ENCODE results near the gene OTUB2.

OTUB2 gene

DNA sequence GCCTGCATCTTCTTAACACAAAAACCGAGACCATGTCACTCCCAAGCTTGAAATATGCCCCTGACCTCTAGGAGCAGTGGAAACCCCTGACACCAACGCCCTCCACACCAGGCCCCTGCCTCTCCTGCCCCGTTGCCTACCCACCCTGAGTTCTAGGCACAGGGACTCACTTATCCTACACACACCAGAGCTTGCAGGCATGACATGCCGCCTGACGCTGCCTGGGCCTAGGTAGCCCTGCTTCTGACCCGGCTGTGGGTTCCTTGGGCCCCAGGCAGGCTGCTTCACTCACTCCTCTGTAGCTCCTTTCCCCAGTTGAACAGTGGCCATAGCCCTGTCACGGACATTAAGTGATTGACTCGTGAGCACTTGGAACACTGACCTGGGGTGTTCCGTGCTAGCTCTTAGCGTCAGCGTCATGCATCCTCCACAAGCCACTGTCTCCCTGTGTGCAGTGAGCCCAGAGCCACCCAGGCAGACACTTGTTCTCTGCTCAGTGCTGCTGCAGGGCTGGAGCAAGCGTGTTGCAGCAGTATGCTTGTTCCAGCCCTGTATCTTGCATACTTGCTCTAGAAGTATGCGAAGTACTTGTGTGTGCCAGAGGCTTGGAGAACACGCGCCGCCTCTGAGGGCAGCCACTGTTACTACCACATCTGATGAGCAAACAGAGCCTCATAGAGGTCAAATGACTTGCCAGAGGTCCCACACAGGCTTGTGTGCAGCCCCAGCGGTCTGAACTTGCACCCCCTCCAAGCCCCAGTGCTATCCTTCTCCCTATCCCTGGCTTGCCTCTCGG lies 15.6 kb downstream of the OTUB2 start:
- DNase-seq (ENCODE audit: low read depth): peak; percentile 47

DNA sequence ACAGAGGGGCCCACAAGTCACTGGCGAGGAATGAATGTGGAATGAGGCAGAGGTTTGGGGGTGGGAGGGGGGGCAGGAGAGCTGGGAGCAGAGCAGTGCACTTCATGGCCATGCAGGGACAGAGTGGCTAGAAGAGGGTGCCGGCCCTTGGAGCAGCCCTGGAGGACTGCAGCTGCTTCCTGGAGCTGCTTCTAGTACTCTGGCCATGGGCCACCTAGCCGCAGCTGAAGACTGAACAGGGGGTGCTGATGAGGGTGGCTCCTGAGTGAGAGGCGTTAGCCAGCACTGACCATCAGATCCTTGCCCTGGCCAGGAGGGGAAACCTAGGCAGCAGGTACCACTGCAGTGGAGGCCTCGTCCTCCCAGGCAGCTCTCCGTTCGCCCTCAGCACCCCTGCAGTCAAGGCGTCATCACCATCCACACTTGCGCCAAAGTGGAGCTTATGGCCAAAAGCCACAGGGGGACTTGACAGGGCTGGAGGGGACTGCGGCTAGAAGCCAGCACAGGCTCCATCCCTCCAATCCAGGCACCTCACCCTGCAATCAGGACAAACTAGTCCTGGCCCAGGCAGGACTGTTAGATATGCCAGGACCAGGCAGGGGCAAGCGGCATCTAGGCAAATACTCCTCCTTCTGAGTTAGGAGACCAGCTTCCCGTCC lies 16.4 kb downstream of the OTUB2 start:
- no peak for DNase-seq (ENCODE audit: low read depth)

DNA sequence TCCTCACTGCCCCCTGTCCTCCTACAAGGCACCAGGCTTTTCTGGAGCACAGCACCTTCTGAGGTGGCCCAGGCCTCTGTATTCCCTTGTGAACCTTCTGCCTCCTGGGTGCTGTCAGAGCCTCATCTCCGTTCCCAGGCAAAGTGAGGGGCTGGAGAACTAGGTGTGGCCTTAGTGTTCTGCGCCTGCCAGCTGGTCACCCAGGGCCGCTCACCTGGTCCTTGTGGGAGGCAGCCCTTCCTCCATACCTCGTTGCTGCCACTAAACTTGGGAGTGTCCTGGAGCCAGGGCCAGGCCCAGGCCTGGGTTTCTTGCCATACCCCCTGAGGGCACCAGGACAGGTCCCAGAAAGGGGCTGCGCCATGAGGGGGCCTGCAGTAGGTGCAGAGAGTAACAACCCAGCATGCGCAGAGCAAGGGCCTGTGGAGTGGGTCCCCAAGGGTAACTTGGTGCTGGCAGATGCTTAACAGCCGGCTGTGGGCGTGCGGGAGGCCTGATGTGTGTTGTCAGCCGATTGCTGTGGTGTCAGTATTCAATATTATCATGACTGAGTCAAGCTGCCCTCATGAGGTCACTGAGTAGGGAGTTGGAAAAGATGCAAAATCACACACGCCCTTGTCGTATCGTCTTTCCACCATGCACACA lies 17.1 kb downstream of the OTUB2 start:
- no peak for DNase-seq (ENCODE audit: low read depth)

DNA sequence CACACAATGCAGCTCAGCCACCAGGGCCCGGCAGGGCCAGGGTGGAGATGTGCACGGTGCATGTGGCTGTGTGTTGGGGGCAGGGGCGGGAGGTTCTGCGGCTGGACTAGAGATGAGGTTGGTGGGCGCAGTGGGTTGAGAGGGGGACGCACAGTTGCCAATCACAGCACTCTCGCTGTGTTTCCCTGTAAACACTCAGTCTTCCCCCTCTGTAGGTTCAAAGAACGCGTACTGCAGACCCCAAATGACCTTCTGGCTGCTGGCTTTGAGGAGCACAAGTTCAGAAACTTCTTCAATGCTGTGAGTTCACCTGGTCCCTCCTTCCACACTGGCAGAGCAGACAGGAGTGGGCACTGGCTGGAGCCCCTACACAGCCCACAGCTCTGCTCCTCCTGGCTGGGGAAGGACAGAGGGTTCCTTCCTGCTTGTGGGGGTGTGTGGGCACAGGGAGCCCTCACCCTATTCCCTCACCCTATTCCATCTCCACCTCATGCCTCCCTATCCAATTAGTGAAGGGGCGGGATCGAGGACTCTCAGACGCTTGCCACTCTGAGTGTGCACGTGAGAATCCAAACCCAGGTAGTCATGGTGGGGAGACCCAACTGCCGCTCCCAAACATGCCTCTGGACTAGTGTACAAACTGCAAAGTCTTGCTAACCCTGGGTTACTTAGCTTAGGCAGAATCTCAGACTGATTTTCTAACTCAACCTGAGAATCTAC lies 17.8 kb downstream of the OTUB2 start:
- DNase-seq (ENCODE audit: low read depth): no peak

DNA sequence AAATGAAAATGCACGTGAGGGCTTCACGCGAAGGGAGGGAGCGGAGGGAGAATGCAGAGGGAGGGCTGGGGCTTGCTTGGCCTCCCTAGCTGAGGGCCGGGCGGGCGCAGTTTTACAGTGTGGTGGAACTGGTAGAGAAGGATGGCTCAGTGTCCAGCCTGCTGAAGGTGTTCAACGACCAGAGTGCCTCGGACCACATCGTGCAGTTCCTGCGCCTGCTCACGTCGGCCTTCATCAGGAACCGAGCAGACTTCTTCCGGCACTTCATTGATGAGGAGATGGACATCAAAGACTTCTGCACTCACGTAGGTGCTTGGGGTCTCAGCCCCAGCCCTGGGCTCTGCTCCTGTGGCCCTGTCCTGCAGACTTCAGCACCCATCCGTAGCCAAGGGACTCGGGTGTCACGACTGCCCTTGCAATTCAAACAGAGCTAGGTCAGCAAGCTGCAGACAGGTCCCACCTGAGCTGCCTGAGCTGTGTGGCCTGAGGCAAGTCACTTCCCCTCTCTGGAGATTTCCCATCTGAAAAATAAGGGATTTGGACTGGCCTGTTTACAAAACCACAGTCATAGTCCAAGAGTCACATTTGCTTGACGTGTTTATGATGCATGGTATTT lies 18.4 kb downstream of the OTUB2 start:
- DNase-seq (ENCODE audit: low read depth): no peak

DNA sequence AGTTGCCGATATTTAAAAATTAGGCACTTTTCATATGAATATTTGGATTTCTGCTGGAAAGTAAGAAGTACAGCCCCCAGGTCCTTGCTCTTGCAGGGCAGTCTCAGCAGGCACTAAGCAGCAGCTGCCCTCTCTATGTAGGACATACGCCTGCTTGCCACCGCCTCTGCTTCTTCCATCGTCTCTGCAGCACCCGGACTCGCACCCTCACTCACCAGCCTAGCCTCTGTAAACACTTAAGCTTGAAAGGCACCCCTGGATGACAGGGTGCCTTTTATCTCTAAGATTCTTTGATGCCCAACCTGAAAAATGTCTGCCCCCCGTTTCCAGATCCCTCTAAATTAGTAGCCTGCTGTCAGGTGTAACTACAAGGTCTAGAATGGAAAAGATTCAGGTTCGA lies 19.0 kb downstream of the OTUB2 start:
- no peak for DNase-seq (ENCODE audit: low read depth)

DNA sequence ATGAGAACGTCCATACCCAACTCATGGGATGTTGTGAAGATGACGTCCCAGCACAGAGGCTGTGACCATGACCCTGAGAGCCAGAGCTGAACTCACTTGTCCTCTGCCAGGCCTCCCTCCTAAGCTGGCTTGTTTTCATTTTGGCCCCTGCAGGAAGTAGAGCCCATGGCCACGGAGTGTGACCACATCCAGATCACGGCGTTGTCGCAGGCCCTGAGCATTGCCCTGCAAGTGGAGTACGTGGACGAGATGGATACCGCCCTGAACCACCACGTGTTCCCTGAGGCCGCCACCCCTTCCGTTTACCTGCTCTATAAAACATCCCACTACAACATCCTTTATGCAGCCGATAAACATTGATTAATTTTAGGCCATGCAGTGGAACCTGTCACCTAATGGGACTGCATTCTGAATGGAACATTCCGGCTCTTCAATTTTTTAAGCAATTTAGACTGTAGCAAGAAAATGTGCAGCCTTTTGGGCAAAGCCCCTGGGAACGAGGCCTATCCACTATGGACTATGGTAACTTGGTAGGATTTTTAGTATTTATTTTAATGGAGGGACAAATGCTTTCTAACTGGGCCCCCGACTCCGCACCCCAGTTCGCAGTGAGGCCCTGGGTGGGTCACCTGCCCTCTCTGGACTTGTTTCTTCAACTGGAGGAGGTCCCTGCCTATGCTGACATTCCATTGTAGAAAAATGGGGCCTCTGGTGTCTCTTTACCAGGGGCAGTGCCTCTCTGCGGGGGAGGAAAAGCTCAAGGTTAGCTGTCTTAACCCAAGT lies 19.6 kb downstream of the OTUB2 start:
- no peak for DNase-seq (ENCODE audit: low read depth)

DNA sequence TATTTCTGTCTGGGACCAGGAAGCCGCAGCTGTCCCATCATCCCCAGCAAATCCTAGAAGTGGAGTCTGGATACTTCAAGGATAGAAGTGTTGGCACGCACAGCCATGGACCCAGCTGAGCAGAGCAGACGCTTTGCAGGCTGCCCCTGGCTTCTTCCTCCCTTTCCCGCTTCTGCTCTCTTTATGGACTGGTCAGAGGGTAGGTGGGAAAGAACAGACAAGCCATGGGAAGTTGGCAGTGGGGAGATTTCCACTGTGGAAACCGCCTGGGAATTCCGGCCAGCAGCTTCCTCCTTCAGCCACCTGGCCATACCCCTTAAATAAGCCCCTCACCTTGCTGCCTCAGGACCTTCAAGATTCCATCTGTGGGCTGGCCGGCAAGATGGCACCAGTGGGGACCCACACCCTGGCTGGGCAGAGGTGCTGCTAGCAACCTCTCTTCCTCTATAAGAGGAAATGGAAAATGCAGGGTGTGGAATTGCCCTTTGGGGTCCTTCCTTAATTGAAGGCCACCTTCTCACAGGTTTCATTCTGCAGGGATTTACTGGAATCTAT lies 20.6 kb downstream of the OTUB2 start:
- DNase-seq (ENCODE audit: low read depth): no peak

DNA sequence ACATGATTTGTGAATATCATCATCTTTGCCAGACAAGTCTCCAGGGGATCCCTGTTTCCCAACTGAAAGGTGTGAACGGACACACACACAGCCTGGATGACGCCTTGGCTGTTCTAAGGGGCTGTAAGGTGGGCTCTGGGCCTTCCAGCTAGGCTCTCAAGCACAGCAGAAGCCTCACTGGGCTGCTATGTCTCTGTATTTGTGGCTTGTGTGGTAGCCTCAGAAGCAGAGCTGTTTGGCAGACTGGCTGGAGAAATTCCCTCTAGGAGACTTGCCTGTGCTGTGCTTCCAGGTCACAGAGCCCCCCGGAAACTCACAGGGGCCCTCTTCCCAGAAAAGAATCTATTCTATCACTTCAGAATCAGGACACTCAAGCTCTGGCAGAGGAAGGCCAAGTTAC lies 21.4 kb downstream of the OTUB2 start:
- no peak for DNase-seq (ENCODE audit: low read depth)

DNA sequence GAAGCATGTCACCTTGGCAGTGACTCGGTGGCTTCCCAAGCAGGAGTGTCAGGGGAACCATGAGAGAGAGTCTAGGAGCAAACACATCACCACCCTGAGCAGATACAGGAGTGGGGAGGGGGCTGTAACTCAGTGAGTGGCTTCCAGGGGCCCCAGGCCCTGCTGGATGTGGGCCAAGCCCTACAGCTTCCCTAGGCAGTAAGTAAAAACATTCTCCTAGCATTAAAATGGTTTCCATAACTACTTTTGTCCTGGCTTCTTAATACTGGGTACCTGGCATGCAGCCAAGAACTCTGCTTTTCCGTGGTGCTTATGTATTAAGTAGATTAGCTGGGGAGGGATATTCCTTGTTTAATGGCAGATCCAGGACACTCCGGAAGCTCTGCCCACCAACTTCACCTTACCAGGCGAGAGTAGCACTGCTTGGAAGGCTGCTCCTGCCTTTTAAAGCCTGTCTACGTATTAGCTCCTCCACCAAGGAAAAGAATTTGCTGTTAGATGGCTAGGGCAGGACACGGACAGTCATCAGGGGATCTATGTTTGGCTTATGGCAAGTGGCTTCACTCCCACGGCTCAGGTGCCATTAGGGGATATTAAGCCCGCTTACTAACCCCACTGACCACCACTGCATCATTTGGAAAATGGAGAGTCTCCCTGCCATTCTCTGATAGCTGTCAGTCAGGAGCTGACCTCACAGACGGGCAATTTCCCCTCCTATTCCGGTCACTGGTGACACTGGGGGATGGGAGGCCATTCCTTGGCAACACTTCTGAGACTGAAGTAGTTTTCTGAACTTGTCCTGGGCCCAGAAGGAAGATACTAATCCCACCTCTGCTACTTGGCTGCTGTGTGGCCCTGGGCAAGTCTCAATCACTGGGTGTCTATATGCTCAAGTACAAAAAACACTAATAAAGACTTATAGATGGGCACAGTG lies 22.8 kb downstream of the OTUB2 start:
- no peak for DNase-seq (ENCODE audit: low read depth)

DNA sequence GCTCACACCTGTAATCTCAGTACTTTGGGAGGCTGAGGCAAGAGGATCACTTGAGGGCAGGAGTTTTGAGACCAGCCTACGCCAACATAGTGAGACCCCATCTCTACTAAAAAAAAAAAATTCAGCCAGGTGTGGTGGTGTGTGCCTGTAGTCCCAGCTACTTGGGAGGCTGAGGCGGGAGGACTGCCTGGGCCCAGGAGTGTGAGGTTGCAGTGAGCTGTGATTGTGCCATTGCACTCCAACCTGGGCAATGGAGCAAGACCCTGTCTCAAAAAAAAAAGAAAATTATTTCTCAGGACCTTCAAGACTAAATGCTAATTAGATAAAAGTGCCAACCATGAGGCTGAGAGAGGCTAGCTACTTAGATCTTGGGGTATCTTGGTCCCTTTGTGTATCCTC lies 23.5 kb downstream of the OTUB2 start:
- DNase-seq (ENCODE audit: low read depth): no peak

DNA sequence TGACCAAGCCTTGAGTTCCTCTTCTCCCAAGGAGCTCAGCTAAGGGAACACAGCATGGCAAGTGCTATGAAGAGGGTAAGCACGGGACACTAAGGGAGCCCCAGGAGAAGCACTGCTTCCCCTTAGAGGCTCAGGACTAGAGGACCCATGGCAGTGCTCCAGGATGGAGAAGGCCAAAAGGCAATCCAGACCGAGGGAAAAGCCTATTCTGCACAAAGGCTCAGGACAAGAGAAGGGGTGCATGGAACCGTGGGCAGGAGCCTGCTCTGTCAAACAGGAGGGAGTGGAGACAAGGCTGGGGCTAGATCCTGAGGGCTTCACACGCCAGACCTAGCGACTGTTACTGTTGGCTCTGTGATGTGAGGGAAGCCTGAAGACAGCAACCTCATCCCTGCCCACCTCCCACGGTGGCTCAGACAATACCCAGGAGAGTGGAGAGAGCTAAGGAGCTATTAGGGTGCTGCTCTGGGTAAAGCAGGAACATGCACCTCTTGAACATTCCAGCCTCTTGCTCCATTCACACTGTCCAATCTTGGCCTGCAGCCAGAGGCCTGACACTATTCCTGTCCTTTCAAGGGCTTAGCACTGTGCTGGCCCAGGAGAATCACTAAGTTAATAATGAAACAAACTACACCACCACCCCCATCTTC lies 24.2 kb downstream of the OTUB2 start:
- no peak for DNase-seq (ENCODE audit: low read depth)

DNA sequence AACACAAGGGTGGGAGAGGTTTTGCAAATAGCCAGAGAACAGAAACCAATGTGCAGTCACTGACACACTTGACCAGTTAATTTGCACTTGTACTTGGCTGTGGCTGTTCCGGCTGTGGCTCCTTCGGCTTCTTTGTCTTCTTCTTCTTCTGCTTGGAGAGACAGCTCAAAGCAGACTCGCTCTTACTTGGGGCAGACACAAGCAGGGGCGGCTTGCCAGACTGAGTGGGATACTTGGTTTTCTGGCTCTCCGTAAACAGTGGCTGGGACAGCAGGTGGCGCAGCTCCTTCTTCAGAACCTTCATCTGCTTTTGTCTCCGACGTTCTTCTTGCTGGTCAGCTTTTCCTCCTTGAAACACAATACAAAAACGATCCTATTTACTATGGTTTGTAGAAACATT lies 25.0 kb downstream of the OTUB2 start:
- peak; percentile 42 for DNase-seq (ENCODE audit: low read depth)

DNA sequence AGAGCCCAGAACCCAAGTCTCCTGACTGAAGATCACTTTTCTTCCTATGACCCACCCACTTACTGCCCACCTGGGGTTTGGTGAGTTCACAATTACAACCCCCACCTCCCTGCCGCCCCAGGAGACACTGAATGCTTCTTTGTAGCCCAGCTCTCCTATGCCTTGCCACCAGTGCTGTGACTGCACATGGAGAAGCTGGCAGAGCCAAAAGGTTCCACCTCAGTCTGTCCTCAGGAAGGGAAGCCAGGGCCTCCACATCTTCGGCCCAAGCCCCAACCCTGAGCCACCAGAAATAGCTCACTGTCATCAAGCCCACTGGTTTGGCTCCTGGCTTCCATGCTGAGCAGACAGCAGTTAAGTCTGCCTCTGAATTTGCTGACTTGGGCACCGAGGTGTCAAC lies 25.6 kb downstream of the OTUB2 start:
- no peak for DNase-seq (ENCODE audit: low read depth)

DNA sequence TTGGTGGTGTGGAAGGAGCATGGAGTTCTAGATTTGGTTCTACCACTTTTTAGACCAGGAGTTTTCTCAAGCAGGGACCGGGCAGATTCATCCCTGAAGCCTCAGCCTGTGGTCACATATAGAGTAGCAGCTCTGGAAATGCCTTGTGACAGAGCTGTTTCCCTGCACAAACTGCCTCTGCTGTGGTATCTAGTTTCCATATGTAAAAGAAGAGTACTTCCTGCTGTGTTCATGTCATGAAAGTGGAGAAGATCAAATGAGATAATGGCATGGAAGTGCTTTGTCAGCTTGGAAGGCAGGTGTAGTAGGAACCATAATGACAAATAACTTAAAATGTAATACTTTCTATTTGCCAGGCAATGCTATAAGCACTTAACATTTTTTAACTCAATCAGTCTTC lies 26.1 kb downstream of the OTUB2 start:
- no peak for DNase-seq (ENCODE audit: low read depth)

DNA sequence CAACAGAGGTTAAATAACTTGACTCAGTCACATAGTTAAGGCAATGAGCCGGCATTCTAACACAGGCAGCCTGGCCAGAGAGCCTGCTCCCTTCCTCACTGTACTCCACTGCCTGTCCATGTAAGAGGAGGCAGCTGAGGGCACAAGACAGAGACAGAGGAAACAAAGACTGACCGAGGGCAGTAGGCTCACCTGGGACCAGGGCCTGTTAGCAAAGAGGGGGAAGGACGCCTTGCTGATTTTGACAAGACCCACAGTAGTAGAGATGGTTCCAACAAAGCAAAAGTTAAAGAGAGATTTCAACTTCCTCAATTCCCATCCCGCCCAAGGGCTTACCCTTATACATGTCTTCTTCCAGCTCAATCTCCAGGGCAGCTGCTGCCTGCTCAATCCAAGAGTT lies 26.5 kb downstream of the OTUB2 start:
- no peak for DNase-seq (ENCODE audit: low read depth)

DNA sequence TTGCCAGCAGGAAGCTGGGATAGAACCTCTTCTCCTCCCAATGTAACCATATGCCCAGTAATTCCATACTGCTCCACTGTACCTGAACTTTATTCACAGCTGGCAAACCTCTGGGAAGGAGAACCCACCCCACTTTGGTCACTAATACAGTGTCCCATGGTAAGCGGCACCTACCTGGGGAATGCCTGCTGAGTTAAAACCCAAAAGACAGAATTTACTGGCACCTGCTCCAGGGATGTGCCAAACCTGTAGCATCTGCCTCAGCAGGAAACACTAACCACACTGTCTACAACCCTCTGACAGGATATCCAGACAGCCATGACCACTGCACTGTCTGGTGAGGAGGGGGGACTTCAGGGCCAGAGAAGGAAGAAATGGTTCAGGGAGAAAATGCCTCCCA lies 28.3 kb downstream of the OTUB2 start:
- no peak for DNase-seq (ENCODE audit: low read depth)

DNA sequence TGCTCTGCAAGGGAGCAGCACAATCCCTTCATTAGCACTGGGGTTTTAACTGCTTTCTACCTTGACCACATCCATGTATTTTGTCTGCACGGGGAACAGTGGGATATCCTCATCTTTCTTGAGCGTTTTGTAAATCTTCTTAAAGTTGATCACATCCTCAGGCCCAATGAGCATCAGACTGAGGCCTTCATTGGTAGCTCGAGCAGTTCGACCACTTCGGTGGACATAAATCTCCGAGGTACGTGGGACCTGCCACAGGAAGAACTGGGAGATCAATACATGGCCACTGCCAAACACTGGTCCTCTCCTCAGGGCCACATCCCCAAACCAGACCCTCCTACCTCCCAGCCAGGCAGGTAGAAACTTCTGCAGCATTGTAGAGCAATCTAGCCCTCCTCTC lies 28.8 kb downstream of the OTUB2 start:
- no peak for DNase-seq (ENCODE audit: low read depth)

DNA sequence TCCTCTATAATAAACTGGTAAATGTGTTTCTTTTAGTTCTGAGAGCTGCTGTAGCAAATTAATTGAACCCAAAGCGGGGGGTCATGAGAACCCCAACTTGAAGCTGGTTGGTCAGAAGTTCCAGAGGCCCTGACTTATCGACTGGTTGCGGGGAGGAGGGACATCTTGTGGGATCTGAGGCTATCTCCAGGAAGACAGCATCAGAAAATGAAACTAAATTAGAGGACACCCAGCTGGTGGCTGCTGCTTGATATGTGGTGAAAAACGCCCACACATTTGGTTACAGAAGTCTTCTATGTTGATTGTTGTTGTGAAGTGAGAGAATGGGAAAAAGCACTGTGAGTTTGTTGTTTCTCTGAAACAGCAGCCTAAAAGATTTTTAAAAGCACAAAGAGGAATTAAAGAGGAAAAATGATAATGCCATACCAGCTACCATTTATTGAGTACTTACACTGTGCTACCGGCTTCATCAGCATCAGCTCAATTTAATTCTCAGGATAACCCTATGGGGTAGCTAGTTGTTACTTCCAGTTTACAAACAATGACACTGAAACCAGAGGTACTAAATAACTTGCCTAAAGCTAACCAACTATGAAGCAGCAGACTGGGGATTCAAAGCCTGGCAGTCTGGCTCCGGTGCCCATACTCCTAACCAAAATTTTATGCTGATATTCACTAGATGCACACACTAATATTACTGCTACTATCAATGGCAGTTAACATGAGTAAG lies 30.6 kb downstream of the OTUB2 start:
- DNase-seq (ENCODE audit: low read depth): peak; percentile 17

Measured in iris pigment epithelial cell (primary cell).